HEK293 (cell line): ENCODE measurements around the gene ADGRF4.
A peak's percentile ranks its signal among the peaks of the same experiment; 100 is the strongest.

Experiments
- CTCF ChIA-PET: fragments of 350-600 bp; formaldehyde crosslinking; extraction: SDS; loops from one replicate; lab custom pipeline; 2021; ENCODE audit warnings: antibody characterized with exemption; lab: Yijun Ruan, JAX
- POLR2A ChIA-PET: fragments of 300-600 bp; formaldehyde crosslinking; extraction: SDS; loops from one replicate; lab custom pipeline; 2020; ENCODE audit warnings: antibody characterized with exemption, inconsistent platforms; lab: Yijun Ruan, JAX
- H3K27ac ChIP-seq: fragments of 200-500 bp; sonication (Bioruptor generic); 2 replicates; pipeline ENCODE4 v1.5.1; 2014; ENCODE audit warnings: low read depth, low read length, control low read depth, inconsistent platforms; ENCODE audit errors: extremely low read depth
- H3K36me3 ChIP-seq, 2 experiments: fragments of 200-500 bp in 1 of 2; sonication (Bioruptor generic) in 1 of 2; 1 replicate in 1 of 2; 2 replicates in 1 of 2; pipeline ENCODE4 v1.5.1; 2014 to 2017; ENCODE audit warnings: inconsistent platforms in 2 of 2, low read length in 2 of 2; ENCODE audit not compliant: control insufficient read depth in 2 of 2, insufficient read depth in 1 of 2
- H3K4me1 ChIP-seq: fragments of 200-500 bp; sonication (Bioruptor generic); 2 replicates; pipeline ENCODE4 v1.5.1; 2014; ENCODE audit warnings: mild to moderate bottlenecking, low read length, inconsistent platforms; ENCODE audit not compliant: control insufficient read depth, insufficient read depth
- H3K4me3 ChIP-seq: 2 replicates; pipeline ENCODE4 v1.5.1; 2011; ENCODE audit warnings: low read depth, mild to moderate bottlenecking, control low read depth, low read length, moderate library complexity
- H3K9me3 ChIP-seq: fragments of 200-500 bp; sonication (Bioruptor generic); 2 replicates; pipeline ENCODE4 v1.5.1; 2014; ENCODE audit warnings: low read depth, low read length, inconsistent platforms; ENCODE audit not compliant: control insufficient read depth, insufficient read depth
- GFI1B ChIP-seq: fragments of 450-650 bp; formaldehyde crosslinking; IDR thresholded peaks from 2 replicates; pipeline ENCODE4 v1.5.1; 2016; ENCODE audit warnings: missing biosample characterization, missing genetic modification characterization
- OSR2 ChIP-seq: fragments of 450-650 bp; formaldehyde crosslinking; IDR thresholded peaks from 2 replicates; pipeline ENCODE4 v1.5.1; 2016; ENCODE audit warnings: missing biosample characterization, missing genetic modification characterization
- OVOL3 ChIP-seq: fragments of 450-650 bp; formaldehyde crosslinking; IDR thresholded peaks from 2 replicates; pipeline ENCODE4 v1.5.1; 2016; ENCODE audit warnings: missing biosample characterization, missing genetic modification characterization
- PRDM6 ChIP-seq: fragments of 450-650 bp; formaldehyde crosslinking; IDR thresholded peaks from 2 replicates; pipeline ENCODE4 v1.5.1; 2017; ENCODE audit warnings: missing biosample characterization, missing genetic modification characterization
- WT1 ChIP-seq: fragments of 450-650 bp; formaldehyde crosslinking; IDR thresholded peaks from 2 replicates; pipeline ENCODE4 v1.5.1; 2016; ENCODE audit warnings: missing biosample characterization, missing genetic modification characterization
- ZBTB11 ChIP-seq: fragments of 450-650 bp; formaldehyde crosslinking; conservative IDR thresholded peaks from 2 replicates; pipeline ENCODE4 v1.5.1; 2016; ENCODE audit warnings: low read depth, missing biosample characterization, missing genetic modification characterization
- ZBTB17 ChIP-seq: fragments of 450-650 bp; formaldehyde crosslinking; IDR thresholded peaks from 2 replicates; pipeline ENCODE4 v1.5.1; 2016; ENCODE audit warnings: missing biosample characterization, missing genetic modification characterization
- ZEB2 ChIP-seq: fragments of 450-650 bp; formaldehyde crosslinking; IDR thresholded peaks from 2 replicates; pipeline ENCODE4 v1.5.1; 2016; ENCODE audit warnings: missing biosample characterization, missing genetic modification characterization
- ZIC2 ChIP-seq: fragments of 450-650 bp; formaldehyde crosslinking; IDR thresholded peaks from 2 replicates; pipeline ENCODE4 v1.5.1; 2016; ENCODE audit warnings: missing biosample characterization, missing genetic modification characterization
- ZNF2 ChIP-seq: fragments of 450-650 bp; formaldehyde crosslinking; IDR thresholded peaks from 2 replicates; pipeline ENCODE4 v1.5.1; 2016; ENCODE audit warnings: missing biosample characterization, missing genetic modification characterization
- ZNF366 ChIP-seq: fragments of 450-650 bp; formaldehyde crosslinking; conservative IDR thresholded peaks from 2 replicates; pipeline ENCODE4 v1.5.1; 2016; ENCODE audit warnings: missing biosample characterization, missing genetic modification characterization
- ZNF37A ChIP-seq: fragments of 450-650 bp; IDR thresholded peaks from 2 replicates; pipeline ENCODE4 v1.5.1; 2018; ENCODE audit warnings: missing biosample characterization, missing genetic modification characterization
- ZNF514 ChIP-seq: fragments of 450-650 bp; formaldehyde crosslinking; IDR thresholded peaks from 2 replicates; pipeline ENCODE4 v1.5.1; 2016; ENCODE audit warnings: missing biosample characterization, missing genetic modification characterization
- ZNF704 ChIP-seq: fragments of 450-650 bp; formaldehyde crosslinking; IDR thresholded peaks from 2 replicates; pipeline ENCODE4 v1.5.1; 2016; ENCODE audit warnings: missing biosample characterization, missing genetic modification characterization
- ZNF747 ChIP-seq: fragments of 450-650 bp; formaldehyde crosslinking; IDR thresholded peaks from 2 replicates; pipeline ENCODE4 v1.5.1; 2016; ENCODE audit warnings: missing biosample characterization, missing genetic modification characterization
- TF ChIP-seq, protein P1 (sequence below): fragments of 450-650 bp; formaldehyde crosslinking; IDR thresholded peaks from 2 replicates; pipeline ENCODE4 v1.5.1; 2017; ENCODE audit warnings: missing biosample characterization, missing genetic modification characterization
- TF ChIP-seq, protein P2 (sequence below): fragments of 450-650 bp; formaldehyde crosslinking; IDR thresholded peaks from 2 replicates; pipeline ENCODE4 v1.5.1; 2016; ENCODE audit warnings: missing biosample characterization, missing genetic modification characterization

ADGRF4 gene

GRCh38 chr6:47669684-47670513 lies 28.5 kb upstream of the ADGRF4 start (continued):
- TF ChIP-seq ZNF704 (tag by site-specific recombination) (no peak), ZEB2 (tag by site-specific recombination) (peak; percentile 67; the same call in 1 of the 2 replicates), ZNF366 (tag by site-specific recombination) (peak; percentile 35), PRDM6 (tag by site-specific recombination) (peak; percentile 28; the same call in 1 of the 2 replicates), OSR2 (tag by site-specific recombination) (peak; percentile 86), ZNF2 (tag by site-specific recombination) (0 out of 2 replicates have a peak, but pooled peaks have one; percentile 17), ZNF514 (no peak), ZBTB11 (tag by site-specific recombination) (no peak), OVOL3 (no peak), ZNF37A (tag by site-specific recombination) (no peak), ZNF747 (no peak), GFI1B (tag by site-specific recombination) (peak; percentile 67; the same call in 1 of the 2 replicates), WT1 (peak; percentile 37; the same call in 1 of the 2 replicates)
- TF ChIP-seq, protein P1, sequence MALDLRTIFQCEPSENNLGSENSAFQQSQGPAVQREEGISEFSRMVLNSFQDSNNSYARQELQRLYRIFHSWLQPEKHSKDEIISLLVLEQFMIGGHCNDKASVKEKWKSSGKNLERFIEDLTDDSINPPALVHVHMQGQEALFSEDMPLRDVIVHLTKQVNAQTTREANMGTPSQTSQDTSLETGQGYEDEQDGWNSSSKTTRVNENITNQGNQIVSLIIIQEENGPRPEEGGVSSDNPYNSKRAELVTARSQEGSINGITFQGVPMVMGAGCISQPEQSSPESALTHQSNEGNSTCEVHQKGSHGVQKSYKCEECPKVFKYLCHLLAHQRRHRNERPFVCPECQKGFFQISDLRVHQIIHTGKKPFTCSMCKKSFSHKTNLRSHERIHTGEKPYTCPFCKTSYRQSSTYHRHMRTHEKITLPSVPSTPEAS: 0 out of 2 replicates have a peak, but pooled peaks have one; percentile 41
- TF ChIP-seq, protein P2, sequence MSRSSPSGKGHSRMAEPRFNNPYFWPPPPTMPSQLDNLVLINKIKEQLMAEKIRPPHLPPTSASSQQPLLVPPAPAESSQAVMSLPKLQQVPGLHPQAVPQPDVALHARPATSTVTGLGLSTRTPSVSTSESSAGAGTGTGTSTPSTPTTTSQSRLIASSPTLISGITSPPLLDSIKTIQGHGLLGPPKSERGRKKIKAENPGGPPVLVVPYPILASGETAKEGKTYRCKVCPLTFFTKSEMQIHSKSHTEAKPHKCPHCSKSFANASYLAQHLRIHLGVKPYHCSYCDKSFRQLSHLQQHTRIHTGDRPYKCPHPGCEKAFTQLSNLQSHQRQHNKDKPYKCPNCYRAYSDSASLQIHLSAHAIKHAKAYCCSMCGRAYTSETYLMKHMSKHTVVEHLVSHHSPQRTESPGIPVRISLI (tag by site-specific recombination): peak; percentile 97

GRCh38 chr6:47670851-47671250 lies 27.5 kb upstream of the ADGRF4 start:
- no peak for TF ChIP-seq ZBTB17
- peak; percentile 23 for TF ChIP-seq ZIC2 (tag by site-specific recombination)
- ChIA-PET POLR2A (interaction anchor here (1.1 kb wide), 1 partner anchor 15 kb away, joined by 8 read pairs; no protein-coding TSS in a partner anchor), CTCF (interaction anchor here (0.6 kb wide), 1 partner anchor 58 kb away, joined by 4 read pairs; no protein-coding TSS in a partner anchor)
- H3K9me3 ChIP-seq: no peaks in the 10 kb centered on the region
- peaks cover 19% of the 10 kb centered on the region for H3K4me1 ChIP-seq
- no peaks in the 10 kb centered on the region for H3K36me3 ChIP-seq
- no peak overlapping the region for H3K4me3 ChIP-seq
- 0 out of 2 replicates have a peak overlapping the region, but pooled peaks have one; percentile 42 for H3K27ac ChIP-seq
